ENCODE results near the gene PRKCE. TPM values are rescaled to one million over a fixed set of nuclear protein-coding genes. Genes with fewer than 3 reads are reported as not detected.

Gene PRKCE
- total RNA-seq, 4 donors from 2014 or later, result 10.9 to 19.6 (median 14.9) TPM

DNA sequence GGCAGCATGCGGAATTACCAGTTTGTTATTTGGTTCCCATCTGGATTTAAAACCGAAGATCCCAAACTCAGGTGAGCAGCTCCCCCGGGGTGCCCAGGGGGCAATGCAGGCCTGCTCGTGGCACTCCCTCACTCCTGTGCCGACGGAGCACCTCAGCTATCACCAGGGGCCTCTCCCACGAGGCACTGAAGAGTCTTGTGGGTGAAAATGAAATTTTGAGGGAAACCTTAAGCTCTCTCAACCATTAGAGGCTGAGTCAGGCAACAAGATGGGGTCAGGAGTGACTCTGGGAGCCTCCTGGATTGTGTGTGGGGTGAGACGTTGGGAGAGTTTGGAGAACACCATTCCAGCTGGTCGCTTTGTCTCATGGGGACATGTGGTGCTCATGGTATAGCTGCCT lies 189.0 kb downstream of the PRKCE start:
- TF ChIP-seq, protein P1, sequence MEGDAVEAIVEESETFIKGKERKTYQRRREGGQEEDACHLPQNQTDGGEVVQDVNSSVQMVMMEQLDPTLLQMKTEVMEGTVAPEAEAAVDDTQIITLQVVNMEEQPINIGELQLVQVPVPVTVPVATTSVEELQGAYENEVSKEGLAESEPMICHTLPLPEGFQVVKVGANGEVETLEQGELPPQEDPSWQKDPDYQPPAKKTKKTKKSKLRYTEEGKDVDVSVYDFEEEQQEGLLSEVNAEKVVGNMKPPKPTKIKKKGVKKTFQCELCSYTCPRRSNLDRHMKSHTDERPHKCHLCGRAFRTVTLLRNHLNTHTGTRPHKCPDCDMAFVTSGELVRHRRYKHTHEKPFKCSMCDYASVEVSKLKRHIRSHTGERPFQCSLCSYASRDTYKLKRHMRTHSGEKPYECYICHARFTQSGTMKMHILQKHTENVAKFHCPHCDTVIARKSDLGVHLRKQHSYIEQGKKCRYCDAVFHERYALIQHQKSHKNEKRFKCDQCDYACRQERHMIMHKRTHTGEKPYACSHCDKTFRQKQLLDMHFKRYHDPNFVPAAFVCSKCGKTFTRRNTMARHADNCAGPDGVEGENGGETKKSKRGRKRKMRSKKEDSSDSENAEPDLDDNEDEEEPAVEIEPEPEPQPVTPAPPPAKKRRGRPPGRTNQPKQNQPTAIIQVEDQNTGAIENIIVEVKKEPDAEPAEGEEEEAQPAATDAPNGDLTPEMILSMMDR (IDR thresholded peaks at IDR 0.05; ENCODE audit: low read depth), result no peak

DNA sequence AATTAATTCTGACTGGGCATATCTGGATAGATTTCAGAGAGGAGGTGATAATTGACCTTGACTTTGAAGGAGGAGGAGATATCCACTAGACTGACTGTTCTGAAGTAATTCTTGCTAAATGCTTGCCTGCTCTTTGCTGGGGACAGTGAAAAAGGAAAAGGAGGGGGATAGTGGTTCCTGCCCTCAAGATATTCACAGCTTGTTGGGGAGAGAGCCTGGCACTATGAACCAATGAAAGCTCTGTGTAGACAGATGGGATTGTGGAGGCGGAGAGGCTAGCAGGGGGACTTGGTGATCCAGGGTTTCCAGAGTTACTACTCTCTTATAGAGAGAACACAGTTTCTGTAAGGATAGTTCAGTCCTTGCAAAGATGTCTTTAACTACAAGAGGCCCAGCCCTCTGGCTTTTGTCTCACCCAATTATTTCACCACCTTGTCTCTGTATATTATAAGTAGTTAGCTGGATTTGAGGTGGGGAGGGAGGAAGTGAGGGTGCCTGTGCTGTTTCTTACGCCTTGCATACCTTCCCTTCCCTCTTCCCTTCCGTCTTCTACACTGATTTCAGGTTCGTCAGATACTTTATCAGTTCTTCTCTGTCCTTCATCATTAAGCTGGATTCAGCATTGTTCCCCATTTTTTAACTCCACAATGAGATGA lies 190.4 kb downstream of the PRKCE start:
- TF ChIP-seq, protein P1 (IDR thresholded peaks at IDR 0.05; ENCODE audit: low read depth), result no peak

DNA sequence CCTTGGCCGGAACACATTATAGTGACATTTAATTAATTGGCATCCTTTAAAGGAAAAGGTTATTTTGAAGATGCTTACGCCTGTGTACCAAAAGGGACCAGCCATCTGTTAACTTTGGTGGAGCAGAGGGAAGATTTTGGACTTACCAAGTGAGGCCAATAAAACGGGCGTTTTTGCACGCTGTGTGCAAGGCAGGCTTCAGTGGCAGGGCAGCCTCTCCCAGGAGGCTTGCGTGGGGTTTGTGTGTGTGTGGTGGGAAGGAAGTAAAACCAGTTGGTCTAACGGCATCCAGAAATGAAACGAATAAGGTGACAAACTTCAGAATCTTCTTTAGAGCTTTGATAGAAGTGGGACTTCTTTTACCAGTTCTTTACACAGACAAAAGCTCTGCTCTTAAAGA lies 191.7 kb downstream of the PRKCE start:
- TF ChIP-seq, protein P1 (IDR thresholded peaks at IDR 0.05; ENCODE audit: low read depth), result no peak

DNA sequence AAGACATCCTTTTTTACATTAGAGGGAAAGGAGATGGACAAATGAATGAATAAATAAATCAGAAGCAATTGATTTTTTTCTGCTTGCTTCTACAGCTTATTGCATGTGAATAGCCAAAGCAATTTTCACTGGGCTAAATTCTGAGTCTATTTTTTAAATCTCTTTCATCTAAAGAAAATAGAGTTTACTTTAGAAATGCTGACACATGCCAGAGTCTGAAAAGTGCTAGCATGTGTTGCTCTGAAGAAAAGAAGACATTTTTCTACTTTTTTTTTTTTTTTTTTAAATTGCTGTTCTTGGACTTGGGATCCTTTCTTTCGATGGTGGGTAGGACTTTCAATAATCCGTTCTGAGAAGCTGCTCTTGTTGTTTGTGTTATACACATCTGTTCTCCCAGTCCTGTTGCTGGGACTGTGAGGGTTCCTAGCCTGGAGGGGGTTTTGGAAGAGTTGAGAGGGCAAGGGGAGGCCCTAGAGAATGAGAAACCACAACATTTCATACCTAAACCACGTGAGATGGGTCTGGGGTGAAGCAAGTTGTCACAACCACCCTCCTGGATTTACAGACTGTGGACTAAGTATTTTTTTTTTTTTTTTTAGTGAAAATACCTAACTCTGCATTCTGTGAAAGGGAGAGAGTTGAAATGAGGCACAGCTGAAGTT lies 193.5 kb downstream of the PRKCE start:
- TF ChIP-seq, protein P1 (IDR thresholded peaks at IDR 0.05; ENCODE audit: low read depth), result no peak

DNA sequence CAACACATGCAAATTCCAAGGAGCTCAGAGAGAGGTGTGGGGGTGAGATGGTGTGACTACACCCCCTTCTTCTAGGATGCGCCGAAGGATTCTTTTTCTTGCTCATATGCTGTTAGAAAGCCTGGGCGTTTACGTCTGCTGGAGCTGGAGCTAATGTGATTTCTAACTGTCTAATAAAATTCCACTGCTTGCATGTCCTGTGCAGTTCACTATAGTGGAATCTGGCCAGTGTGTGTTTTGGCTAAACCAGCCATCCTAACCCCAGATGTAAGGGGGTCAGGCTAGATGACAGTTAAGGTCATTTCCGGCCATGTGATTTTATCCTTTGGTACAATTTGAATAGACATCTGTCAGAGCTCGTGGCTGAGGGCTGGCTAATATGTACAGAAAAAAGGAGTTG lies 194.1 kb downstream of the PRKCE start:
- TF ChIP-seq, protein P1 (IDR thresholded peaks at IDR 0.05; ENCODE audit: low read depth), result no peak

DNA sequence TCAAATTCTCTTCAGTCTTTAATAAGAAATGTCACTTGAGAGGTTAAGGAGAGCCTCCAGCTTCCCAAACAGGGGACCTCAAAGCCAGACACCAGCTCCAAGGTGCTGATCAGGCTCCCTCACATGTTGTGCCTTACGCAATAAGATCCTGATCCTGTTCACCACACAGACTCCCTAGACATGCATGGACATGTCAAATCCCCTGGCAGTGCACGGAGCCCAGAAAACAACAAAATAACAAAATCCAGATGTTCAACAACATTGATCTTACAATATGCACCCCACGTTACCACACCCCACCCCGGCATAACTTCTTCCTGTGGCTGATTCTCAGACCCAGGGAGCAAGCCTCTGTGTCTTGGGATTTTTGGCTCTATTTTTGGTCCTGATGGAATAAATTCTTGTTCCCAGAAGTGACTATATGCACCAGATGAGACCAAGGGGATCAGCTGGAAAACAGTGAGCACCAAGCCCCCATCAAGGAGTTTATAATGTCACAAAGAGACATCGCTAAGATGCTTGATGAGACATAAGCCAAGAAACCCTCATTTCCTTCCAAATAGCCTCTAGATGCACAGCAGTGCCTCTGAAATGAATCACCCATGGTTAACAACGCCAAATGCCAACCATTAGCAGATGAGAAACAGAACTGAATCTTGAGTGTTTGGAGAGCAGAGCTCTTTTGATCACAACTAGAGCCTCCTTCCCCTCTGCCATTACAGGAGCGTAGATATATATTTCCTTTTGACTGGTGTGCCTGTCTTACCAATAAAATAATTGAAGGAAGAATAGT lies 198.2 kb downstream of the PRKCE start:
- TF ChIP-seq, protein P1 (IDR thresholded peaks at IDR 0.05; ENCODE audit: low read depth), result no peak

DNA sequence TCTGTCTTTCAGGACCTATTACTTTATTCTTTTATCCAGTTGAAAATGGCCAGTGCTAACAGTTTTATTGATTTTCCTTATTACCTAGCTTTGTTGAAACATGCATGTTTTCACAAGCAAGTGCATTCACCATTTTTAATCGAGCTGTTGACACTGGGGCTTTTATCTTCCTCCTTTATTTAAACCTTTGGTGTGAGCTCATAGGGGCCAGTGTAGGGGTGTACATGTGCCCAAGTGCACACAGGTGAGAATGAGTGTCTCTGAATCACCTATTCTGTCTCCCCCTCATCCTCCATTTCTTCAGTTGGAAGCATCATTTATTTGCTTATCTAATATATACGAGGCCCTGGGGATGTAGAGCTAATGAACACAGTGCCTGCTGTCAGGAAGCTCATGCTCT lies 199.1 kb downstream of the PRKCE start:
- TF ChIP-seq, protein P1 (IDR thresholded peaks at IDR 0.05; ENCODE audit: low read depth), result no peak
